ENCODE data around the gene ISYNA1.

- TF ChIP-seq EP300 (IDR thresholded peaks at IDR 0.05; ENCODE audit: borderline replicate concordance) = no peak
- no peak for TF ChIP-seq NFIC (IDR thresholded peaks at IDR 0.05)
- no peak for TF ChIP-seq TAF1 (IDR thresholded peaks at IDR 0.05; ENCODE audit: low read depth)
- no peak for TF ChIP-seq EGR1 (IDR thresholded peaks at IDR 0.05)
- TF ChIP-seq USF1 (IDR thresholded peaks at IDR 0.05) = no peak
Observed at GRCh38 chr19:18424122-18424889, 13.6 kb downstream of the ISYNA1 start.
